Small intestine (tissue), 7 donors: ENCODE results near the gene FAM107B. TPM values are rescaled to one million over a fixed set of nuclear protein-coding genes. Genes with fewer than 3 reads are reported as not detected.

Experiments
- DNase-seq, 2 donors: peaks; one replicate each; pipeline versions ENCODE4 v3.0.0 to v3.0.0-alpha.2; 2013
- FAIRE-seq: peaks from 2 replicates; lab custom pipeline; 2012; peaks lifted over from hg19 to GRCh38; lab: Jason Lieb, UNC
- H3K27ac ChIP-seq, 3 donors: one replicate each; pipeline ENCODE4 v1.5.1; 2013; ENCODE audit warnings: low read length in 2 of 3, mild to moderate bottlenecking in 2 of 3, control low read depth in 1 of 3, inconsistent platforms in 1 of 3, low read depth in 1 of 3, moderate library complexity in 1 of 3
- H3K27me3 ChIP-seq, 3 donors: one replicate each; pipeline ENCODE4 v1.6.1; 2013; ENCODE audit warnings: low read length in 3 of 3, inconsistent platforms in 1 of 3; ENCODE audit not compliant: control insufficient read depth in 3 of 3, insufficient read depth in 3 of 3
- H3K36me3 ChIP-seq, 3 donors: one replicate each; pipeline ENCODE4 v1.6.1; 2013; ENCODE audit warnings: low read length in 3 of 3, inconsistent platforms in 1 of 3, low read depth in 1 of 3, mild to moderate bottlenecking in 1 of 3, moderate library complexity in 1 of 3; ENCODE audit not compliant: control insufficient read depth in 3 of 3, insufficient read depth in 2 of 3
- H3K4me1 ChIP-seq, 3 donors: one replicate each; pipeline ENCODE4 v1.6.1; 2013; ENCODE audit warnings: low read length in 2 of 3, inconsistent platforms in 1 of 3, low read depth in 1 of 3, mild to moderate bottlenecking in 1 of 3, moderate library complexity in 1 of 3; ENCODE audit not compliant: control insufficient read depth in 3 of 3, insufficient read depth in 2 of 3
- H3K4me3 ChIP-seq, 3 donors: one replicate each; pipeline ENCODE4 v1.5.1; 2013; ENCODE audit warnings: low read length in 3 of 3, control low read depth in 1 of 3, inconsistent platforms in 1 of 3, low read depth in 1 of 3, mild to moderate bottlenecking in 1 of 3, moderate library complexity in 1 of 3
- H3K9me3 ChIP-seq, 2 donors: one replicate each; pipeline ENCODE4 v1.6.1; 2013; ENCODE audit warnings: low read depth in 1 of 2, low read length in 1 of 2; ENCODE audit not compliant: control insufficient read depth in 2 of 2, insufficient read depth in 1 of 2
- WGBS, 3 donors: extraction: QIAGEN DNeasy Blood & Tissue Kit; methylation state at CpG; one replicate each; pipeline ENCODE4 v1.1.7; 2013; 5-methylcytosine and 5-hydroxymethylcytosine counted together
- polyA plus RNA-seq, 4 donors: library from polyadenylated mRNA; stranded (reverse) in 3 of 4; unstranded in 1 of 4; fragments of 200-250 nt in 3 of 4; fragments of 120-200 nt in 1 of 4; gene quantifications; one replicate each; pipeline versions ENCODE4 v1.2.1 to v1.2.3, GENCODE V29; 2013
- donor health status: healthy with polysubstance abuse.
- donor health status: control.
- donor health status: control.
- donor health status: Bipolar disorder and iron deficiency.
- donor health status: healthy.

The FAM107B gene
- polyA plus RNA-seq, 4 donors = 33.3 to 50.5 (median 38.7) TPM

DNA sequence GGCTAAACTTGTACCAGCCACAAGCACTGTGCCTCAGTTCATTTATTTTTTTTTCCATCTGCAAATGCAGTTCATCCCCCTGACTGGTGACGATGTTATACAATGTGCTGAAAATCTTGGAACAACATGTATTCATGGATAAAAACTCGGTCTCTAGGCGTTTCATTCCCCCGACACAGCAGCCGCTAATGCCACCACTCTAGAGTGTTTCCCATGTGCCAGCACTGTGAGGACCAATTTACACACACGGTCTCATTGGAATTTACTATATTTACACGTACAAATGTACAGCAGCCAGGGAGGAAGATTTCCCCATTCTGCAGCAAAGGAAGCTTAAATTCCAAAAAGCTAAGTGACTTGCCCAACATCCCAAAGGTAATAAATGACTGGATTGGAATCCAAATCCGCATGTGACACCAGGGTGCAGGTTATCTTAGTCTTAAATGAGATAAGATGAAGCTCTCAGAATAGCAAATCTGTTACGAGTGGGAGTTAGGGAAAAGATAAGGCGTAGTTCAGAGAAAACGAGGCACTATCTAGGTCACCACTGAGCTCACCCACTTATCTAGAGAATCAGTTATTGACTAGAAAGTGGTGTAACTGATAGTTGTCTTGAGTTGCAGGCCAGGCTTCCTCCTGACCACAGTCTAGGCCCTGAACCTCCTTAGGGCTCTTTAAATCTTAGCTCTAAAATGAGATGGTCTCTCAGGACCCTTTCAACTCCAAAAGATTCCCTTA lies 36.7 kb downstream of the FAM107B start:
- no peak for DNase-seq
- Histone ChIP-seq H3K9me3 (no peaks in the 10 kb centered on the region), H3K27ac (no peak overlapping the region), H3K4me3 (no peak overlapping the region), H3K27me3 (no peaks in the 10 kb centered on the region), H3K36me3 (no peaks in the 10 kb centered on the region), H3K4me1 (peaks cover 0 to 4% (median 0%) of the 10 kb centered on the region in 3 donors)
- WGBS, 3 donors = 71 to 77% (median 75%) methylated on average over 11 of the region's 11 CpGs
- FAIRE-seq = no peak

DNA sequence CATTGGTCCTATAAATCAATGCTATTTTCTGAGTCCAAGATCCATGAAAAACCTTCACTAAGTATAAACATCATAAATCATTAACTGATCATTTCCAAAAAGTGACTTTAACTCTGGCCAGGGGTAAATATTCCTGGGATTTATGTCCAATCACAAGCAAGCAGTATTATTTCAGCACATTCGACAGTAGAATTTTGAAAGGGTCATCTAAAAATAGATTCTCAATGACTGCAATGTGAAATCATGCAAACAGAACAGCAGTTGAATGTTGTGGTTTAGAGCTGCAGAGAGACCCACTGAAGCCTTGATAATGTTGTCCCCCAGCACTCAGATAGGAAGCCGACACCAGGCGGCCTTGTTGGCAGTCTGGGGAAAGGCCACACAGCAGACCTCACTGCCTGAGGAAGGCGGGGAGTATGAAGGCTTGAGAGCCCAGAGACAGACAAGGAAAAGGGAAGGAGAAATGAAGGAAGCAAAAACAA lies 38.1 kb downstream of the FAM107B start:
- no peaks in the 10 kb centered on the region for H3K36me3 ChIP-seq
- peak overlapping the region in 2 of 3 donors; percentile 27 to 60 for H3K27ac ChIP-seq
- peaks cover 0 to 4% (median 0%) of the 10 kb centered on the region in 3 donors for H3K4me1 ChIP-seq
- FAIRE-seq (no peak), DNase-seq (no peak)
- peaks cover 0 to 3% (median 0%) of the 10 kb centered on the region in 3 donors for H3K27me3 ChIP-seq
- H3K4me3 ChIP-seq = no peak overlapping the region
- H3K9me3 ChIP-seq = no peaks in the 10 kb centered on the region
- 47 to 83% (median 71%) methylated on average over 4 of the region's 4 CpGs for WGBS, 3 donors

DNA sequence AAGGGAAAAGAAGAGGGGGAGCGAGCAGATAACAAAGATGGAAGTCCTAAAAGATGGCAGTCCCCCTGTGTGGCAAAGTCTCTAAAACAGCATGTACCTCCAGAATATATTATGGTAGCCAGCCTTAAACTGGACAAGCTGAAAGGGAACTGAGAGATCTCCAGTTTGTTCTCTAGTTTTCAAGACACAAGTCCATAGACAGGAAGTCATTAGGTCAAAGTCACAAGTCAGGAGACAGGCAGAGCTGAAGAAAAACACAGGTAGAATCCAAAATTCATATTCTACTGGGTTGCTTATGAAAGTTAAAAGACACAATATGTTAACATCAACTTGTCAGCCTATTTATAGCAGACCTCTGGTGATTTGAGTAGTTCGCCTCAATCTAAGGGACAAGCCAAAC lies 38.7 kb downstream of the FAM107B start:
- no peaks in the 10 kb centered on the region for H3K36me3 ChIP-seq
- H3K4me3 ChIP-seq = no peak overlapping the region
- H3K27ac ChIP-seq = no peak overlapping the region
- WGBS, 3 donors = 89 to 100% (median 97%) methylated on average over 2 of the region's 2 CpGs
- FAIRE-seq (no peak), DNase-seq (no peak)
- peaks cover 0 to 3% (median 0%) of the 10 kb centered on the region in 3 donors for H3K27me3 ChIP-seq
- peaks cover 0 to 4% (median 0%) of the 10 kb centered on the region in 3 donors for H3K4me1 ChIP-seq
- no peaks in the 10 kb centered on the region for H3K9me3 ChIP-seq

DNA sequence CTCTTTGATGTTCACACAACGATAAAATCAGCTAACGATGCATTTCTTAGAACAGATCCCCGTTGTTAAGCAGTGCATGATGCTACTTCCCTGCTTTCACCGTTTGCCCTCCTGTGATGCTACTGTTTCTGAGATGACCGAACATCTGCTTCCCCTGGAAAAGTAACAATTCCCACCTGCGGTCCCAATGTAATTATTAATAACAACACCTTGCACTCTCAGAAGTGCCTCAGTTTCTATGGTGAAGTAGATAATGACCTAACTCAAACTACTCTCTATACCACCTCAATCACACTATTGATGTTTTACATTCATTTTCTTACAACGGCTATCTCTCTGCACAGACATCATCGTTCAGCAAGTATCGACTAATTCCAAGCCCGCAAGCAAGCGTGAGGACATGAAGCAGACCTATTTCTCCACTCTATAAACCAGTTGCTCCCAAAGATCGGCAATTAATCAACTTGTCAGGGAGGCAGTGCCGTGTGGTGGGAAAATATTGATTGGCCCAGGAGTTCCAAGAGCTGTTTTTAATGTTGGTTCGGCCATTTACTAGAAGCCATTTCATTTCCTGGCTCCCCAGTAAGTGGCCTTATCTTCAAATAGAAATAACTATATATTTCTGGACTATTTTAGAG lies 42.7 kb downstream of the FAM107B start:
- H3K4me1 ChIP-seq = peaks cover 0 to 3% (median 0%) of the 10 kb centered on the region in 3 donors
- H3K9me3 ChIP-seq = peaks cover 0 to 7% of the 10 kb centered on the region in 2 donors
- FAIRE-seq (no peak), DNase-seq (no peak)
- H3K4me3 ChIP-seq = no peak overlapping the region
- H3K27me3 ChIP-seq = peaks cover 0 to 3% (median 0%) of the 10 kb centered on the region in 3 donors
- WGBS, 3 donors = 68 to 78% (median 75%) methylated on average over 14 of the region's 14 CpGs
- H3K27ac ChIP-seq = no peak overlapping the region
- no peaks in the 10 kb centered on the region for H3K36me3 ChIP-seq

DNA sequence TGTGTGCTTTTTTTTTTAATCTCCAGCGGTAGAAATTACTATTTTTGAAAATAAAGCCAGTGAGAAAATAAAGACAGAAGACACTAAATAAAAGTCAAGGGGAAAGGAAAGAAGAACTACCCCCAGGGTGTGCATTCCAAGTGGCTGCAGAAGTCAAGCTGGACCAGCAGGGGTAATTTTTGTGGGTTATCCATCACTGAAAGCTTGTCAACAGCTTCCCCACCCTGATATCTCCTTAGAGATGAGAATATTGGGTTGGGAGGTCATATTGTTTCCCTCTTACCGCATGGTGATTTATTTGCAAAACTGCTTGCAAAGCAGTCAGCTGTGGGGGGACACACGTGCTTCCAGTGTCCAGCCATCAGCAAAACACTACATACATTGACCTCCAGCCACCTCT lies 46.4 kb downstream of the FAM107B start:
- peaks cover 0 to 3% (median 0%) of the 10 kb centered on the region in 3 donors for H3K27me3 ChIP-seq
- no peaks in the 10 kb centered on the region for H3K36me3 ChIP-seq
- H3K27ac ChIP-seq = no peak overlapping the region
- peaks cover 0 to 7% of the 10 kb centered on the region in 2 donors for H3K9me3 ChIP-seq
- 60 to 93% (median 89%) methylated on average over 3 of the region's 3 CpGs for WGBS, 3 donors
- DNase-seq = no peak
- no peak for FAIRE-seq
- no peak overlapping the region for H3K4me3 ChIP-seq
- no peaks in the 10 kb centered on the region for H3K4me1 ChIP-seq

DNA sequence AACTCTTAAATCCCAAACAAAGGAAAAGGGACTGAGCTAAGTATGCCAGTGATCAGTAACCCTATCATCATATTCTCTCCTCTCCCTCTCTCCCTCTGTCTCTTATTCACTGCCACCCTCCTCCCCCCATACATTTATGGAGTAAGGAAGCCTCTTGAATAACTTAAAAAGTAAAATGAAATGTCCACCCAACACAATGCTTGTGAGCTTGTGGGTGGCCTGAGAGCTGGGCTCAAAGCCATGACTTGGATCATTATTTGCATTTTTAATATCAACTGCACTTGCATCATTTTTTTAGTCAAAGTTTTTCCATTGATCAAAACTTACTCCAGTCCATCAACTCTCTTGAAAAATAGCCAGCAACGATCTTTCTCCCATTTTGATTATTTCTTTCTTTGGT lies 46.8 kb downstream of the FAM107B start:
- Histone ChIP-seq H3K36me3 (no peaks in the 10 kb centered on the region), H3K4me3 (no peak overlapping the region), H3K9me3 (peaks cover 0 to 7% of the 10 kb centered on the region in 2 donors), H3K27me3 (peaks cover 0 to 3% (median 0%) of the 10 kb centered on the region in 3 donors), H3K4me1 (no peaks in the 10 kb centered on the region), H3K27ac (no peak overlapping the region)
- DNase-seq (no peak), FAIRE-seq (no peak)
- WGBS, 3 donors = 70 to 82% (median 81%) methylated on average over 1 of the region's 1 CpG

DNA sequence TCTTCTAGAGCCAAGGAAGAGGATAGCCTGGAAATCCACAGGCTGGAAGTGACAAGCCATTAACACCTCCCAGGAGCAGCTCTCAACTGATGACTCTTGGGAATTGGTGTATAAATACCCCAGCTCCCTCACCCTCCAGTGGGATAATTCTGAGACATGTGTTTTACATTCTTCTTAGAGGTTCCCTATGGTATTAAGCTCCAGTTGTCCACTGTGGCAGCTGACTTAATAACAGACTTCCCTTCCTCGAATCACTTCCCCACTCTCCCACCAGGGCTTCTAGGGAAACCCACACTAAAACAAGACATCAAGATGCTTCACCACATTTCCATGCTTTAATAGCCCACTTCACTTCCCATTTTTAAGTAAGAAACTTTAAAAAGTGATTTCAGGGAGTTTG lies 47.2 kb downstream of the FAM107B start:
- Histone ChIP-seq H3K36me3 (no peaks in the 10 kb centered on the region), H3K9me3 (peaks cover 0 to 7% of the 10 kb centered on the region in 2 donors), H3K27ac (no peak overlapping the region), H3K4me1 (no peaks in the 10 kb centered on the region), H3K4me3 (no peak overlapping the region), H3K27me3 (peaks cover 0 to 3% (median 0%) of the 10 kb centered on the region in 3 donors)
- DNase-seq = no peak
- WGBS, 3 donors = 61 to 86% (median 73%) methylated on average over 1 of the region's 1 CpG
- no peak for FAIRE-seq

DNA sequence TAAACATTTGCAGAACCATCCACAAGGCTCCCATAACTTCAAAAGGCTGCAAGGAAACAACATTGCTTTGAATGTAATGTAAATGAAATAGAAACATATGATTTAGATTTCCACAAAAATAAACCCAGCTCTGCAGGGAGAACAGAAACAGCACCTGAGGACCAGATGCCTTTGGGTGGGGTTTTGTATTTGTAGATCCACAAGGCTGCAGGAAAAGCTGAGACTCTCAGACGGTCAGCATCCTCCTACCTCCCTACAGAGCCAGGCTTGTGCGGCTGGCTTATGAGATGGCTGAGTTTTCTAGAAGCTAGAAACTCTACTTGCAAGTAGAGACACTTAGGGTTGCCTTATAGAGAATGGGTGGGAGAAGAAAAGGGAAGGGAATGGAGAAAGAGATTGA lies 49.8 kb downstream of the FAM107B start:
- H3K4me3 ChIP-seq = no peak overlapping the region
- no peaks in the 10 kb centered on the region for H3K27me3 ChIP-seq
- WGBS, 3 donors = 76 to 84% (median 77%) methylated on average over 2 of the region's 2 CpGs
- FAIRE-seq = no peak
- DNase-seq = no peak
- peaks cover 0 to 7% of the 10 kb centered on the region in 2 donors for H3K9me3 ChIP-seq
- H3K4me1 ChIP-seq = no peaks in the 10 kb centered on the region
- no peak overlapping the region for H3K27ac ChIP-seq
- H3K36me3 ChIP-seq = no peaks in the 10 kb centered on the region
